ENCODE measurements around the gene PARD6A.

PARD6A gene, protein sequence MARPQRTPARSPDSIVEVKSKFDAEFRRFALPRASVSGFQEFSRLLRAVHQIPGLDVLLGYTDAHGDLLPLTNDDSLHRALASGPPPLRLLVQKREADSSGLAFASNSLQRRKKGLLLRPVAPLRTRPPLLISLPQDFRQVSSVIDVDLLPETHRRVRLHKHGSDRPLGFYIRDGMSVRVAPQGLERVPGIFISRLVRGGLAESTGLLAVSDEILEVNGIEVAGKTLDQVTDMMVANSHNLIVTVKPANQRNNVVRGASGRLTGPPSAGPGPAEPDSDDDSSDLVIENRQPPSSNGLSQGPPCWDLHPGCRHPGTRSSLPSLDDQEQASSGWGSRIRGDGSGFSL

DNA sequence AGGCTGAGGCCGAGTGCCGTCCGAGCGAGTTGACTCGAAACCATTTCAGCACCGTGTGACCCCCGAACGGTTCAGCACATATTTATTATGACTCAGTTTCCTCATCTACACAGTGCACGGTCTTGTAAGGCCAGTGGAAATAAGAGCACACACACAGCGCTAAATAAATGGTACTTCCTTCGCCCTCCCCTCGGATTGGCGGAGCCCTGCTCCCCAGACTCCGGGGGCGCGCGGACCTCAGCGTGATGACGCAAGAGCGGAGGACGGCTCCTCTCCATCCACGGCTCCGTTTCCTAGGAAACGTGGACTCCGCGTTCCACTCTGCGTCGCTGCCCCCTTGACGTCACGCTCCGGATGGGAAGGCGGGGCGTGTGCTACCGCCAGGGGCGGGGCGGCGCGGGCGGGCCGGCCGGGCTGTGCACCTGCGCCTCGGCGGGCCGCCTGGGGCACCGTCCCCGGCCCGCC is at the start of gene PARD6A:
Gene PARD6A (plus strand): TSS at position 397 of the 465 bp plus-strand sequence. CDS start 79 bp downstream, outside the sequence.
- DNase-seq, result peak; percentile 74

DNA sequence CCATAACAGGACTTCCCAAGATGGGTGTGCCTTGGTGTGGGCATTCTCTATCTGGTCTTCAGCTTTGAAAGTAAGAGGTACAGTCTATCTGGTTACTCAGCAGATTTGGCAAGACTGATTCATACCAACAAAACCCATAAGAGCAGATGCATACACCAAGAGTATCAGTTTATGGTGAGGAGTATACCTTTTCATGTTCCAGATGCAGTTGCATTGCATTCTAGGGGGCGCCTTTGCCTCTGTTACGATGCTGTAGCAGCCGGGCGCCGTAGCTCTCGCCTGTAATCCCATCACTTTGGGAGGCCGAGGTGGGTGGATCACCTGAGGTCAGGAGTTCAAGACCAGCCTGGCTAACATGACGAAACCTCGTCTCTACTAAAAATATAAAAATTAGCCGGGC is 47.0 kb upstream of the PARD6A start:
- DNase-seq, result no peak

DNA sequence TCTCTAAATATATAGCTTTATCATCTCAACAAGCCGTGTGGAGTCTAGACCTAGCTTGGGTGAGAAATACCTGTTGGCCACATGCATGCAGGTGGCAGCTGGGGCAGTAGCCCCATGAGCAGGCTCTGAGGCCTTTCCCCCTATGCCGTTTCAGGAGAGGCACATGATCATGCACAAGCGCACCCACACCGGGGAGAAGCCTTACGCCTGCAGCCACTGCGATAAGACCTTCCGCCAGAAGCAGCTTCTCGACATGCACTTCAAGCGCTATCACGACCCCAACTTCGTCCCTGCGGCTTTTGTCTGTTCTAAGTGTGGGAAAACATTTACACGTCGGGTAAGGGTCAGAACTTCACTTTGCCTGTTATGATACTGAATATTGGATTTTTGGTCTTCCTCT is 32.5 kb upstream of the PARD6A start:
- DNase-seq, result no peak

DNA sequence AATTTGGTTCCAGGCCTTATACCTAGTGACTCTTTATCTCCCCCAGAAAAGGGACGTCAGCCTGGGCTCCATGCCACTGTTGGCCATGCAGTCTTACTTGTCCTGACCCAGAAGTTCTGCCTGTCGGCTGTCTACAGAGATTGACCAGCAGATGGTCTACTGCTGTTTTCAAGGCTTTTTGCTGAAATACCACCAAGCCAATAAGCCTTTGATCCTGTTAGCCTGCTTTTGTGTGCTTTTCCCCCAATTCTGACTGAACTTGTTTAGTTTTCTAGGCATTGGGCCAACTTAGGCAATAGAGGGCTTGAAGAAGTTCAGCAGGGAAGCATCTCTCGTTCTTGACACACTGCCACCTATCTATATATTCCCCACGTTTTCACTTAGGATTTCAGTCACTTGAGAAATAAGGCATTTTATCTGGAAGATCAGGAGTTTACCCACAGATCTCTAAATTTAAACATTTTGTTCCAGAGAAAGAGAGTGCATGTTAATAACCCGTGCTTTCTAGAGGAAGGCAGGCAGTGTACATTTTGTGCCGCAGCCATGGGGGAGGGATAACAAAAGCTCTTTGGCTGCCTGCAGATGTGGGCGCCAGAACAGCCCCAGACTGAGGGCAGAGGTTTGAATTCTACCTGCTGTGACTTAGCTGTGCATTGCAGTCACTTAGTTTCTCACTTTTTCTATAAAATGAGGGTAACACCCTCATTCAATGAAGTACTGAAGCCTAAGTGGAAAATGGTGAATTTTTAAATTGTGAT is 28.2 kb upstream of the PARD6A start:
- no peak for DNase-seq

DNA sequence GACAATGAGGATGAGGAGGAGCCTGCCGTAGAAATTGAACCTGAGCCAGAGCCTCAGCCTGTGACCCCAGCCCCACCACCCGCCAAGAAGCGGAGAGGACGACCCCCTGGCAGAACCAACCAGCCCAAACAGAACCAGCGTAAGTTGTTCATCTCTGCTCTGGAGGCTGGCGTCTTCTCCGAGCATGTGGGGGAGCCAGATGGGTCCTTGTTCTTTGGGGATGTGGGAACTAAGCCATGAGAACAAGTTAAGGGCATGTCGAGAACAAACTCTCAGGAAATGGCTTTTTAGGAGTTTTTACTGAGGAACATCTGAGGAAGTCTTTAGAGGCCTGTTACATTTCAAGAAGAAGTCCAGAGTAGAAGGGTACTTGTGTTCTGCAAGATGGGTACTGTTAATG is 24.0 kb upstream of the PARD6A start:
- DNase-seq, result no peak

DNA sequence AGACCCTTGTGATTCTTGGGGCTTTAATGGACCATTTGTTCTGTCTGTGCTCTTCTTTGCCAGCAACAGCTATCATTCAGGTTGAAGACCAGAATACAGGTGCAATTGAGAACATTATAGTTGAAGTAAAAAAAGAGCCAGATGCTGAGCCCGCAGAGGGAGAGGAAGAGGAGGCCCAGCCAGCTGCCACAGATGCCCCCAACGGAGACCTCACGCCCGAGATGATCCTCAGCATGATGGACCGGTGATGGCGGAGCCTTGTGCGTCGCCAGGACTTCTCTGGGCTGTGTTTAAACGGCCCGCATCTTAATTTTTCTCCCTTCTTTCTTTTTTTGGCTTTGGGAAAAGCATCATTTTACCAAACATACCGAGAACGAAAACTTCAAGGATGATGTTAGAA is 23.1 kb upstream of the PARD6A start:
- no peak for DNase-seq

DNA sequence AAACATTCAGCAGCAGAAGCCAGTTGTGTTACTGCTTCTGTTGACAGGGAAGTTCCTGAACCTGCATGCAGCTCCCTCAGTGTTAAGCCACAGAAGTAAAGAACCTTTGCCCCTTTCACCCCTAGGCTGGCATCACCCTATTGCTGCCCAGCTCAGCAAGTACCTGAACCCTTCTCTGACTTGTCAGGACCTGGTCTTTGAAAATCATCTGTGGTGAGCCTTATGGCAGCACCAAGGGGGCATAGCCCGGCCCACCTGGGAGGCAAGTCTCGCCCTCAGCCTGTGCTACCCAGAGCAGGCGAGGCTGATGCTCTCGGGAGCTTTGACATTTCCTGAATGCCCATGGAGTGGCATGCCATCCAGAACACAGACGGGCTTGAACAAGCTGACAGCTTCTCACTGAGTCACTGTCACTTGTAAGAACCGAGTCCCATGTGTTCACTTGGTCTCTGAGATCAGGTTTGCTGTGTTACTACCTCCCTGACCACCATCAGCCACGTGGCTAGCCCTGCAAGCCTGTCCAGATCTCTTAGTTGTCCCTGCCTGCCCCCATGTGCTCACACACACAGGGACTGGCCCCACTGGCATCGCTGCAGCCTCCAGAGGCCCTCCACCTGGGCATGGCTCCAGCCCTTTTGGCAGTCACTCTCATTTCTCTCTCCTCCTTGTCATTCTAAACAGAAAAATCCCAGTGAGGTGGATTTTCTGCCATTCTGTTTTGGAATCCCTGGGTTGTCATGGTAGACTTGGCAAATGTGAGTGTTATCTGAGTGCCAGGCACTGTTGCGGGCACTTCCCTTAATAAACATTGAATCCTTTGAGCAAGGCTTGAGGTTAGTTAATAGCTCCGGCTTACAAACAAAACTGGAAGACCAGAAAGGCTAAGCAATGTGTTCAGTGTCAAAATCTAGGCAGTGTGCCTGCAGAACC is 18.7 kb upstream of the PARD6A start:
- DNase-seq, result no peak

DNA sequence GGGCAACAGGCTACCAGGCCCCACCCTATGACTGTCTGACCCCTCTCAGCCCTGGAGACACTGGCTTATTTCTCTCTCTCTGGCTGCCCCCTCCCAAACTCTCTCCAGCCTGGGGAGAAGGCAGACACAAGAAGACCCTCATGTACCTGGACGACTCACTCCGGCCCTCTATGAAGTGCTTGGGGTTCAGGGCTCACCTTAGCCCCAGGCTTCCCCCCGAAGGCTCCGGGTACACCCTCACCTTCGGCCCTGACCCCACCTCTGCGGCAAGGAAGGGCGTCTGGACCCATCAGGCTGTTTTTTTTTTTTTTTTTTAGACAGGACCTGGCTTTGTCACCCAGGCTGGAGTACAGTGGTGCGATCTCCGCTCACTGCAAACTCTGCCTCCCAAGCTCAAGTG is 16.7 kb upstream of the PARD6A start:
- DNase-seq, result no peak

DNA sequence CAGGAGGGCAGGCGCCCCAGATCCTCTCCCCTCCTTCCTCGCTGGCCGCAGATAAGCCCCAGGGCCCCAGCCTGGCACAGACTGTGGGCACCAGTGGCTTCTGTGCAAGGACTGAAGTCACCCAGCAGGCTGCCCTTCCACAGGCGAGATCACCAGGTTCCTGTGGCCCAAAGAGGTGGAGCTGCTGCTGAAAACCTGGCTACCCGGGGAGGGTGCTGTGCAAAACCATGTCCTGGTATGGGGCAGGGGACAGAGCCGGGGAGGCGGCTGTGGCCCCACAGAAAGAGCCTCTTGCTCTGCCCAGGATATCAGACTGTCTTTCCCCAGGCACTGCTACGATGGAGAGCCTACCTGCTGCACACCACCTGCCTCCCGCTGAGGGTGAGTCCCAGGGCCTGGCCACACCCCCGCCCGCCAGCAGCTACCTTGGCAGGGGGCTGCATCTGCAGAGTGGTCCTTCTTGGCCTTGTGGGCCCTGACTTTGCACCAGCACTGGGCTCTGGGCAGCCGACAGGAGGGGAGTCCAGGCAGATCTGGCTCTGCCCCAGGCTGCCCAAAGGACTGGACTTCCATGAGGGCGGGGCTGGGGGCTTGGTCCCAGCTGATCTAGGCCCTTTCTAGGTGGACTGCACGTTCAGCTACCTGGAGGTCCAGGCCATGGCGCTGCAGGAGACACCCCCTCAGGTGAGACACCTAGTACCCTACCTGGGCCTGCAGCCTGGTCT is 15.2 kb upstream of the PARD6A start:
- DNase-seq, result no peak

DNA sequence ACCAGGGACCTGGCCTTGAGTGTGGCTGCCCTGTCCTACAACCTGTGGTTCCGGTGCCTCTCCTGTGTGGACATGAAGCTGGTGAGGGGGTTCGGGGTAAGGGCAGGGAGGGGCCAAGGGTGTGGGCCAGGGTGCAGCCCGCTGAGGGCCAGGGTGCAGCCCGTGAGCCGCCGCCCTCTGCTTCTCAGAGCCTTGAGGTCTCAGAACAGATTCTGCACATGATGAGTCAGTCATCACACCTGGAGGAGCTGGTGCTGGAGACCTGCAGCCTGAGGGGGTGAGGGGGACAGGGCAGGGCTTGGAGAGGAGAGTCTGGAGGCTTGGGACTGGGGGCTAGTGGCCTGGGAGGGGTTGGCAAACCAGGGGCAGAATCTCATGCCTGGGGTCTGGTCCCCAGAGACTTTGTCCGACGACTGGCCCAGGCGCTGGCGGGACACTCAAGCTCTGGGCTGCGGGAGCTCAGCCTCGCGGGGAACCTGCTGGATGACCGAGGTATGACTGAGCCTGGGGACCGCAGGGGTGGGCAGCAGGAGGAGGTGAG is 13.6 kb upstream of the PARD6A start:
- DNase-seq, result no peak

DNA sequence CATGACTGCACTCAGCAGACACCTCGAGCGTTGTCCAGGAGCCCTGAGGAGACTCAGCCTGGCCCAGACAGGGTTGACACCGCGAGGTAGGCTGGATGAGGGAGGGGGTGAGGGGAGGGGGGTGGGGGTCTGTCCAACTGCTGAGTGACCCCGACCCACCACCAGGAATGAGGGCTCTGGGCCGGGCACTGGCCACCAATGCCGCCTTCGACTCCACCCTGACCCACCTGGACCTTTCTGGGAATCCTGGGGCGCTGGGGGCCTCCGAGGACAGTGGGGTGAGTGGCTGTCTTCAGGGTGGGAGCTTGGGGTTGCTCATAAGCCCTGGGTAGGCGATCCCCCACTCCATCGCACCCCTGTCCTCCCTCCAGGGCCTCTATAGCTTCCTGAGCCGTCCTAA is 13.1 kb upstream of the PARD6A start:
- no peak for DNase-seq

DNA sequence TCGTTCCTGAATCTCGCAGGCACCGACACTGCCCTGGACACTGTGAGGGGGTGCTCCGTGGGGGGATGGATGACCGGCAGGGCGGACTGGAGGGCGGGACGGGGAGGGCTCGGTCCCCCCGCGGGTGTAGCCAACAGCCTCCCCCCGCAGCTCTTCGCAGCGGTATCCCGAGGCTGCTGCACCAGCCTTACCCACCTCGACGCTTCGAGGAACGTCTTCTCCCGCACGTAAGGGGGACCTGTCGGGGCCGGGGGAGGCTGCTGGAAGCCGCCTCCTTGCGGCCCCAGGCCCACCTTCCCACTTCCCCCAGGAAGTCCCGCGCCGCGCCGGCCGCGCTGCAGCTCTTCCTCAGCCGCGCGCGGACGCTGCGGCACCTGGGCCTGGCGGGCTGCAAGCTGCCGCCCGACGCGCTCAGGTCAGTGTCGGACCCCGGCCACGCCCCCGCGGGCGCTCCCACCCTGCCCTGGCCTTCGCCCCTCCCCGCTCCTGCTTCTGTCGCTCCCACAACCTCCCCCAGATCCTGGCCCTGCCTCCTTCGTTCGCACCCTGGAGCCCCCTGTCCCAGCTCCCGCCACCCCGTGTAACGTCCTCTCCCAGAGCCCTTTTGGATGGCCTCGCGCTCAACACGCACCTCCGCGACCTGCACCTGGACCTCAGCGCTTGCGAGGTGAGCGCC is 12.5 kb upstream of the PARD6A start:
- no peak for DNase-seq

DNA sequence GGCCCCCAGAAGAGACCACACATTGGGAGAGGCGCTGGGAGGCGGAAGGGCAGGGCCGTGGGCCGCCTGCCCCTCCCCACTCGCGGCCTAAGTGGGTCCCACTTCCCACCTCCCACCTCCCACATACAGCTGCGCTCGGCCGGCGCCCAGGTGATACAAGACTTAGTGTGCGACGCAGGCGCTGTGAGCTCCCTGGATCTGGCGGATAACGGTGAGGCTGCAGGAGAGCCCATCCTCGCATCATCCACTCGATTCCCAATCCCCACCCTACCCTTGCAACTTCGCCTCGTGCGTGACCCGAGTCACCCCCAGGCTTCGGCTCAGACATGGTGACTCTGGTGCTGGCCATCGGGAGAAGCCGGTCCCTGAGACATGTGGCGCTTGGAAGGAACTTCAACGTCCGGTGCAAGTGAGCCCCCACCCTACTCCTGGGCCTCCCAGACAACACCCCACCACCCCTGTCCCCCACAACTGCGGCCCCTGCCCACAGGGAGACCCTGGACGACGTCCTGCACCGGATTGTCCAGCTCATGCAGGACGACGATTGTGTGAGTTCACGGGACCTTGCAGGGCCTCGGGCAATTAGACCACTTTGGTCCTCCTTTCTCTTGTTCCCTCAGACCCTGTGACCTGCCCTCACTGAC is 11.9 kb upstream of the PARD6A start:
- DNase-seq, result no peak

DNA sequence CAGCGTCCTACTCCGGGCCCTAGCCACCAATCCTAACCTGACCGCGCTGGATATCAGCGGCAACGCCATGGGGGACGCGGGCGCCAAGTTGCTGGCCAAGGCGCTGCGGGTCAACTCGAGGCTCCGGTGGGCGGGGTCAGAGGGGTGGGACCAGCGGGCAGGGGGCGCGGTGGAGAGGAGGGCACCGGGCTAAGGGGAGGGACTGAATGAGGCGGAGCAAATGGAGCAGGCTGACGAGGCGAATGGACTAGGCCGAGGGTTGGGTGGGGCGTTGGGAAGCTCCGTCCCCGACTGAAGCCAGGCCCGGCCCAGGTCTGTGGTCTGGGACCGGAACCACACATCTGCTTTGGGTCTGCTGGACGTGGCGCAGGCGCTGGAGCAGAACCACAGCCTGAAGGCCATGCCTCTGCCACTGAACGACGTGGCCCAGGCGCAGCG is 11.2 kb upstream of the PARD6A start:
- no peak for DNase-seq

DNA sequence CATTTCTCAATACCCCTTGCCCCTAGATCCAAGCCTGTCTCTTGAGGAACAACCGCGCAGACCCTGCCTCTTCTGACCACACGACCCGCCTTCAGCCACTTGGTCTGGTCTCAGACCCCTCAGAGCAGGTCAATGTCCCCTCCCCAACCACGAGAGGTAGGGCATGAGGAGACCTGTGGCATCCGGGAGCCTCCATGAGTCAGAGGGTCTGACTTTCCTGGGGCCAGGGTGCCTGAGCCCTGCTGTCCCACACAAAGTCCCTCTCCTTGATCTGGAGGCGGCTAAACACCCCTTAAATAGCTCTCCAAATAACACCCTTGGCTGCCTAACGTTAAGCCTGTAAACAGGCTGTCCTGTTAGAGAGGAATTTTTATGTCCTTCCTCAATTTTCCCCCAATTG is 10.7 kb upstream of the PARD6A start:
- DNase-seq, result no peak

DNA sequence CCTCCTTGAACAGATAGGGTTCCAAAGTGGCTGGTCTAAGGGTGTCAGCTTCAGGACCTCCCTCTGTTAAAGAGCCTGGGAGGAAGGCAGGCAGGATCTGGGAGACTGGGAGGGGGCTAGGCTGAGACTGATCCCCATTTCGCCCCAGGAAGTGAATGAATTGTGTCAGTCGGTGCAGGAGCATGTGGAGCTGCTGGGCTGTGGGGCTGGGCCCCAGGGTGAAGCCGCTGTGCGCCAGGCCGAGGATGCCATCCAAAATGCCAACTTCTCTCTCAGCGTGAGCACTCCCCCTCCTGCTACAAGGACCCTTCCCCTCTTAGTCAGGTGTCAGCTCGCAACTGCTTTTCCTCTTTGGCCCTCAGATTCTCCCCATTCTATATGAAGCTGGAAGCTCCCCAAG is 9.7 kb upstream of the PARD6A start:
- DNase-seq, result no peak

DNA sequence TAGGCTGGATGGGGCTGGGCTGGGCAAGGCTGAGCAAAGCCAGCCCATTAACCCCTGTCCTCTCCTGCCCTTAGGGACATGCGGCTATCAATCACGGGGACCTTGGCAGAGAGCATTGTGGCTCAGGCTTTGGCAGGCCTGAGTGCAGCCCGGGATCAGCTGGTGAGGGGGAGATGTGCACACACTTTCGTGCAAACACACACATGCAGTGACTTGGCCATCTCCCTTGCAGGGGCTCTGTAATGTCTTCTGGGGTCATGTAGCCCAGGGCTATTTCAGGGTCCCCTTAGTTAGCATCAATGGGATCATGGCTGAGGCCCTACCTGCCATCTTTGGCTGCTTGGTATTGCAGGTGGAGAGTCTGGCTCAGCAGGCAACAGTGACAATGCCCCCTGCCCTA is 8.9 kb upstream of the PARD6A start:
- no peak for DNase-seq

DNA sequence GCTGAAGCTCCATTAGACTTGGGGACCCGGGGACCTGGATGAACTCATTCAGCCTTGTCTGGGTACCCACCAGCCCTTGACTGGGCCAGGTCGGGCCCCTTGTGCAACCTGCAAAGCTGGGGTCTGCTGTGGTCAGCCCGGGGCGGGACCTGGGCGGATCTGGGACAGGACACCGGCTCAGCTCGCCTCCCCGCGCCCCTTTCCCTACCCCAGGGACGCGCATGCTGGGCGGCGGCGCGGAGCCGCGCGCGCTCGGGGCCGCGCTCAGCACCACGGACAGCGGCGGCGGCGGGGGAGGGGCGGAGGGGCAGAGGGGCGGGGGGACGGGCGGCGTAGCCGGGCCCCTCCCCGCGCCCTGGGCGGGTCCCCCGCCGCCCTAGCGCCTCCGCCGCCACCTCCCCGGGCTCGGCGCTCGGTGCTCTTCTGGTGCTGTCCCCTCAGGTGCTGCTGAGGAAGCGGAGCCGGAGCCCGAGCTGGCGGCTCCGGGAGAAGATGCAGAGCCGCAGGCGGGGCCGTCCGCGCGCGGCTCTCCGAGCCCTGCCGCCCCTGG is 8.1 kb upstream of the PARD6A start:
- DNase-seq, result no peak

DNA sequence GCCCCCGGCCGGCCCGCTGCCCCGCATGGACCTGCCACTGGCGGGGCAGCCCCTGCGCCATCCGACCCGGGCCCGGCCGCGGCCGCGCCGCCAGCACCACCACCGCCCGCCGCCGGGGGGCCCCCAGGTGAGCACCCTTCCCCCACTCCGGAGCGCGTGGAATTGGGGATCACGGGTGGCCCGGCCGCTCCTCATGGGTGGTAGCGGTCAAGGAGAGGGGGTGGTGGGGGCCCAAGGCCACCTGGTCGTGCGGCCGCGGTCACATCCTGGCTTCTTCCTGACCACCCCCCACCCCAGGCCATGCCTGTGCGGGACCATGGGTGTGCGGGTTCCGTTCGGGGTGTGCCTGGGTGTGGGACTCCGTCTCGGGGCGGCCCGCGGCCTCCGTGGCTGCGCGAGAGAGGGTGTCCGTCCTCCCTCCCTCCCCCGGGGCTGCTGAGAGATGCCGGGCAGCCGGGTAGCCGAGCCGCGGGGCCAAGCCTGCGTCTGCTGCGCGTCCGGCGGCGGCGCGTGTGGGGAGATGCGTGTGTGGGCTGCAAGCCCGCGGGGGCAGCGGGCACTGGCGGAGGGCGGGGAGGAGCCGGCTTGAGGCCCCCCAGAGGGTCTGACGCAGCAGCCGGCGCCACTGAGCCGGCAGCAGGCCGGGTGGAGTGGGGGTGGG is 7.5 kb upstream of the PARD6A start:
- DNase-seq, result no peak

DNA sequence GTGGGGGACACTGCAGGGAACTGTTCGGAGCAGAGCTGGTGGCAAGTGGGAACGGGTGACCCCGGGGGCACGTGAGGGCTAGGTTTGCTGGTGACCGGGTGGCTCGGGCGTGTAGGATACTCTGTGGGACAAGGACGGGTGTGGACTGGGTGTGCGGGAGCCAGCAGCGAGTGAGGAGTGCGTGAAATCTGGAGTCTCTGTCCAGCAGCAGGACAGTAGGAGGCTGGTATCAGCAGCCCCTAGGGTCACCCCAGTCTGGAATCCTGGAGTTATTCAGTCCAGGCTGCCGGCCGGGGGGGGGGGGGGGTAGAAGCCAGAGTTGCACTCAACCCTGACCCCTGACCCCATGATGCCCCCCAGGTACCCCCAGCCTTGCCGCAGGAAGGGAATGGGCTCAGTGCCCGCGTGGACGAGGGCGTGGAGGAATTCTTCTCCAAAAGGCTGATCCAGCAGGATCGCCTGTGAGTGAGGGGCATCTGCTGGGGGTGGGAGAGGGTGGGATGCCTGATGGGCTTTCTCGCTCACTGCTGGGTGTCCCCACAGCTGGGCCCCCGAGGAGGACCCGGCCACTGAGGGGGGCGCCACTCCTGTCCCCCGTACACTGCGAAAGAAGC is 6.9 kb upstream of the PARD6A start:
- DNase-seq, result no peak
